HL-60/S4 (cell line): Measurements from ENCODE around the gene GGTA1.

Experiments
- in situ Hi-C: fragments of 300-500 bp; cut with MboI; formaldehyde crosslinking; loops from 2 replicates; pipeline ENCODE4 v1.14.3; 2022; ENCODE audit warnings: low sequenced_read_pairs

GGTA1 gene

GRCh38 chr9:121411993-121412392, 87.7 kb downstream of the GGTA1 start:
- in situ Hi-C loops: no loop called here

GRCh38 chr9:121405899-121406298, 93.7 kb downstream of the GGTA1 start:
- in situ Hi-C loops: no loop called here
